CD4-positive, alpha-beta T cell treated with Interferon alpha-2 for 1 hour (primary cell): ENCODE data around the gene CALN1.
"Not testable (repeated sequence)": the region's sequence is repeated elsewhere in the genome, so short reads cannot be mapped to it uniquely, and the experiment has no call there.

Experiments used
- DNase-seq, 2 donors: peaks; one replicate each; pipeline ENCODE4 v3.0.0-alpha.2; 2020 to 2022

Gene CALN1

DNA sequence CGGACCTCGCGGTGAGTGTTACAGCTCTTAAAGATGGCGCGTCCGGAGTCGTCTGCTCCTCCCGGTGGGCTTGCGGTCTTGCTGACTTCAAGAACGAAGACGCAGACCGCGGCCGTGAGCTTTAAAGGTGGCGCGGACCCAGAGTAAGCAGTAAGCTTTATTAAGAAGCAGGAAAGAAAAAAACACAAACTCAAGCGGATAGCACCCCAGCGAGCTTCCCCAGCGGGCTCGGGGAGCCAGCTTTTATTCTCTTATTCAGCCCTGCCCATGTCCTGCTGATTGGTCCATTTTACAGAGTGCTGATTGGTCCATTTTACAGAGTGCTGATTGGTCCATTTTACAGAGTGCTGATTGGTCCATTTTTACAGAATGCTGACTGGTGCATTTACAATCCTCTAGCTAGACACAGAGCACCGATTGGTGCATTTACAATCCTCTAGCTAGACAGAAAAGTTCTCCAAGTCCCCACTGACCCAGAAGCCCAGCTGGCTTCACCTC is at the start of gene CALN1:
Gene CALN1 (minus strand): TSS at position 218 of the 498 bp plus-strand sequence.
- DNase-seq = not testable (repeated sequence)

DNA sequence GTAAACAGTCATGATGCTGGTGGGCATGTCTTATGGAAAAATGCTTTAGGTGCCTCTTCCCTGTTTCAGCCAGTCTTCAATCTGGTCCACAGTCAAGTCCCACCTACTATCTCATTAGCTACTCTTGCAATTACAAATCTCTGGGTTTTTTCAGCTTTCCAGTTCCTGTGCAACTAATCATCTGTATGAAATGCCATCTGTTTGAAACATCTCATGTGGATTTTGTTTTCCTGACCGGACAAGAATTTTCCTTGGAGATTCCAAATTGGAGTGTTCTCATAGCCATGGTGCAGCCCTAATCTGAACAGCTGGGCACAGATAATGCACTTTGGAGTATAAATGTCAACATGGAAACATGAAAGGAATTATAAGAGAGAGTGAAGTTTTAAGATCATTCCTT is 41.3 kb upstream of the CALN1 start:
- no peak for DNase-seq

DNA sequence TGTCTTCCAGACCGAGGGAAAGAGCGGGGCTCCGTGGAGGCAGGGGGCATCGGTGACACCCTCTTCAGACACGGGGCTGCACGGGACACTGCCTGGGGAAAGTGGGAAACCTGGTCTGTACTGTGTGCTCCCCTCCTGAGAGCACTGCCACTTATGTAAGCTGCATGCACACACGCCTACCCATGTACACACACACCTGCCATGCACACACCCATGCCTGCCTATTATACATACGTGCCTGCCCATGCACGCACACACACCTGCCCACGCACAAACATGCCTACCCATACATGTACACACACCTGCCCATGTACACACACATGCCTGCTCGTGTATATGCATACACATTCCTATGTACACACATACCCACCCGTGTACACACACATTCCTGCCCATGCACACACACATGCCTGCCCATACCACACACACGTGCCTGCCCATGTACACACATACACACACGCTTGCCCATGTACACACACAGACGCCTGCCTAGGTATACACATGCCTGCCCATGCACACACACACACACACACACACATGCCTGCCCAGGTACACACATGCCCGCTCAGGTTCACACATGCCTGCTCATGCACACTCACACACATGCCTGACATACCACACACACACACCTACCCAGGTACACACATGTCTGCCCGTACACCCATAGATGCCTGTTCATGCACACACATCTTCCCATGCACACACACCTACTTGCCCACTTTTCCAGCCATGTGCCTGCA is 35.5 kb upstream of the CALN1 start:
- DNase-seq = no peak

DNA sequence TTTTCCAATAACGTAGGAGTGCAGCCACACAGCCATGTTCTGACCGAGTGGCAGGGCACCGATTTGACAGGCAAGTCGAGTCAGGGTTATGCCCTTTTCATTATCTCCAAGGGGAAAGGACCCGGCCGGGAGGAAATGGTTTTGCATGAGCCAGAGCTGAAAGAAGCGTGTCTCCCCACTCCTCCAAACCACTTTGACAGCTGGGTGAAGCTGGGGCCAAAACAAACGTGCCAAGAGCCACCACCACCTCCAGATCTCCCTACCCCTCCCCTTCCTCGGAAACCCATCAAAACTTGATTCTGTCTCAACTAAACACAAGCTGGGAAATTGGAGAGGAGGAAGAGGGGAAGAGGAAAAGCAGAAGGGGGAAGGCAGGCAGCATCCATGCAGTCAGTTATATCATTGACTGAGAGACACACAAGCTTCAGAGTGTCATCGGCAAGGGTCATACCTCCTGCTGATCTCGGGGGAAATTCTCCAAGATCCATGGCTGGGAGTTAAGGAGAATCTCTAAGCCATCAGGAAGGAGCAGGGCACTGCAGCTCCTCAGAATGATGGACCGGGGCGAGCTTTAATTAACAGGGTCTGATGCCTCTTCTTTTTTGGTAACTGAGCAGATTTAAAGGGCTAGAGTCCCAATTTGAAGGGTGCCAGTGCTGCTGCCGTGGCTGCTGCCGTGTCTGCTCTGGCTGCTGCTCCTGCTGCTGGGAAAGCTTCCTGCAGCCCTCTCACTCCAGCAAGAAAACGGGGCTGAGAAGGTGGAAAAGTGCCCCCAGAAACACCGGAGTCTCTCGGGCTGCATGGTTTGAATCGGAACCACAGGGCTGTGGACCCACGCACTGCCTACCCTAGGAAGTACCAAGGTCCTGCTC is 34.7 kb upstream of the CALN1 start:
- no peak for DNase-seq

DNA sequence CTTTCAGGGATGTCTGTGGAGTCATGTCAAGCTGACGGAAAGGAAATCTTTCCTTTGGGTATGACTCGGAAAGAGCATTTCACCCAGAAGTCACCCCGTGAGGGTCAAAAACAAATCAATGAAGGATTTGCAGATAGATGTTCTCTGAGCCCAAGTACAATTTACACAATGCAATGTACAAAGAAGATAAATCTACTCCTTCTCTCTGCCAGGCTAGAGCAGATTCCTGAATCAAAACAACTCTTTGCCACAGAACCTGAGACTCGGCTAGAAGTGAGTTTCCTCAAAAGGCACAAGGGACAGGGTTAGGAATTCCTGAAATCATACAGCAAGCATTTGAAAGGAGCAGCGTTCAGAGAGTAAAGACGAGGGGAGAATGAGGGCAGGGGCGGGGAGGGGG is 34.0 kb upstream of the CALN1 start:
- DNase-seq = no peak

DNA sequence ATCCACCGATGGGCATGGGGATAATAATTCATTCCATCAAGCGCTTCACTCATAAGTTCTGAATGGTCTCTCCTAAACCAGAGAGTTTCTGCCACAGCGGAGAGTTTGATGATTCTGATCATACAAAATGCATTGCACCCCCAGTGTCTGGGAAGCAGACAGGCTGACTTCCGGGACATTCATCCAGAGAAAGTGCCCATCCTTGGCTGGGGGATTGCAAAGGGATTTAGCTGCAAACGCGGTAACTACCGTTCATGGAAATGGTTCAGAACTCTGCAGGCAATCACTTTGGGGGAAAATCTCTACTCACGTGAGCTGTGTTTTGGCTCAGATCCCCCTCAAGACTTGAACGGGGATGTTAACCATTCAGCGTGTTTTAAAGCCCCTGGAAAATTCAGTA is 33.4 kb upstream of the CALN1 start:
- no peak for DNase-seq

DNA sequence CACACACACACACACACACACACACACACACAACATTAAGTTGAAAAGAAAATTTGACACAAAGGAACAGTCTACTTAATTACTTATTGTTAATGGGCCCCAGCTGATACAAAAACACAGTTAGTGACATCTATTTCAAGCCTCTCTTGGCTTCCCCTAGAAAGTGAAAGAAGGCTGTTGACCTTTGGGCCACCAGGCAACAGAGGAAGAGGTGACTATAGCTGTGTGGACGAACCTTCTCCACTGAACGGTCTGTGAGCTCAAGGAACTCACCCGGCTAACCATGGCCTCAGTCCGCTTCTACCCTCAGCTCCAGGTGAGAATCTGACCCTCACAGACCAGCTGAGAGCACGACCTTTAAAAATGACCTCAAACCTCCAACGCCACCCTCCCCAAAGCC is 32.9 kb upstream of the CALN1 start:
- no peak for DNase-seq

DNA sequence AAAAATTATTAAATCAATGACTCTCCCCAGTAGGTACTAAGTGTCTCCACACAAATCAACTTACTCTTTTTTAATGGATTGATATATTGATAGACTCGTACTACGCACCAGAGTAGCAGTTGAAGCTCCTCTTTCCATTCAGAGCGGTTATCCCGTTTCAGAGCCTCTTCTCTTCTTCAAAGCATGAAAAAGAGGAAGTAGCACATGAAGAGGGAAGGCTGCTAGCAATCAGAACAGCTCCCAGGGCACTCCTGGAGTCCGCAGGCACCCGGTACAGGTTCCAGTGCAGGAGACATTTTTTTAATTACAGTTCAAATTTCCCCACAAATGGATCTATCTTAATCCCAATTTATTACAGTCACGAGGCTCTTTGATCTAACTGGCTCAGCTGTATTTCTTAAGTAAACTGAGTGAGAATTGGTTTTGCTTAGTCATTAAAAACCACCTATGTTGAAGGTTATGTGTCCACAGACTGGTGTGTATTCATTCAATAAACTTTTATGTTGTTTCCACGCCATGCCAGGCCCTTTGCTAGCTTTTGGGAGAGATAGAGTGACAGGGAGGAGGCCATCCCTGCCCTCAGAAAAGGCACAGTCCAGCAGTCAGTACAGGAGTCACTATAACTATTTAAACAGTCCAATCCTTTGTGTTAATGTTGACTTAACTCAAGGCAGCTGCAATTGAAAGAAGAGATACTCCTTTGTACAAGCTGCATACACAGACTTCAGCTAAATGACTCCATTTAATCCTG is 32.1 kb upstream of the CALN1 start:
- no peak for DNase-seq

DNA sequence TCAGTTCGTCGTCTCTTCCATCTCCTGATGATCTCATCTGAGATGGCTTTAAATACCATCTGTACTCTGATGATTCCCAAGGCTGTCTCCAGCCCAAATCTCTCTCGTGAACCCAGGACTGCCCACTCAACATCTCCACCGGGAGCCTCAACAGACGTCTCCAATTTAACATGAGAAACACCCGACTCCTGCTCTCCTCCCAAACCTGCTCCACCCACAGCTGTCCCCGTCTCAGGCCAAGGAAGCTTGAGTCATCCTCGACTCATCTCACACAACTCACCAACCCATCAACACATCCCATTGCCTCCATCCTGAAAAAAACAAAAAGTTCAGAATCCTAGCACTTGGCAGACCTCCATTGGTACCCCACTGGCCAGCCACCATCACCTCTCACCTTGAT is 29.7 kb upstream of the CALN1 start:
- DNase-seq = no peak

DNA sequence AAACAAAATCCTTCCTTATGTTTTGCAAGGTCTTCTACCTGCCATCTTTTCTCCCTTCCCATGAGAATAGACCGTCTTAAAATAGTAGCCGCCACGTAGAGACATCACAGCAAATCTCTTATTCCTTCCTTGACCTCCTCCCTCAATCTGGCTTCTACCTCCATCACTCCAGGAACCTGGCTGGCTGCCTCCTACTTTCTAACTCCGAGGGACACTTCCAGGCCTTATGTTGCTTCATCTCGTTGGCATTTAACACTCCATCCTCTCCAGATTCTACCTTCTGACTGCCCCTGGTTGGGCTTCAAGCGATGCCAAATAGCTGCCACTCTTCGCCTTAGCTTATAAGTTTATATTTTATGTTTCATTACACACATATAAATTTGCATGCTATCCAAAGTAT is 26.4 kb upstream of the CALN1 start:
- DNase-seq = no peak

DNA sequence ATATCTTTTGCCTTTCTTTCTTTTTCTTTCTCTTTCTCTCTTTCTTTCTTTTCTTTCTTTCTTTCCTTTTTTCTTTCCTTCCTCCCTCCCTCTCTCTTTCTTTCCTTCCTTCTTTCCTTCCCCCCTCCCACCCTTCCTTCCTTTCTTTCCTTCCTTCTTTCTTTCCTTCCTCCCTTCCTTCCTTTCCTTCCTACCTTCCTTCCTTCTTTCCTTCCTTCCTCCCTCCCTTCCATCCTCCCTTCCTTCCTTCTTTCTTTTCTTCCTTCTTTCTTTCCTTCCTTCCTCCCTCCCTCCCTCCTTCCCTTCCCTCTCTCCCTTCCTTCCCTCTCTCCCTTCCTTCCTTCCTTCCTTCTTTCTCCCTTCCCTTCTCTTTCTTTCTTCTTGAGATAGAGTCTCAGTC is 25.5 kb upstream of the CALN1 start:
- DNase-seq = no peak

DNA sequence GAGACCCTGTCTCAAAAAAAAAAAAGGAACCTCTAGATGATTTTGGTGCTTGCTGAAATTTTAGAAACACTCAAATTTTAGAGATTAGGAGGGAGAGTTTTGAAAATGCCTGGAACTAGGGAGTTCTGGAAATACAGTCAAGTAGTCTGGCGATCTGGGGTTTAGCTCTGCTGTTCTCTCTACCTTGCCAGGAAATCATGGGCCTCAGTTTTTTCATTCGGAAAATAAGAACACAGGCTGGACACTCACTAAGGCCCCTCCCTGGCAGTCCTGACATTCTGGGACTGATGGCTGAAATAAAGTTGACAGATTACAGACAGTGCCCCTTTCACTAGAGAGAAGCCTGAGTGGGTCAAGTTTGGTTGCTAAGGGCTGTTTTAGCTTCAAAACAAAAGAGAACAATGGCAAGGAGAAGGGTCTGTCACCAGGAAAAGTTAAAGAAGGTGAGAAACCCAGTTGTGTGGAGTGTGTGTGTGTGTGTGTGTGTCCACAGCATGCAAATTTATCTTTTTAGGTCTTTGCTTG is 25.0 kb upstream of the CALN1 start:
- DNase-seq = no peak

DNA sequence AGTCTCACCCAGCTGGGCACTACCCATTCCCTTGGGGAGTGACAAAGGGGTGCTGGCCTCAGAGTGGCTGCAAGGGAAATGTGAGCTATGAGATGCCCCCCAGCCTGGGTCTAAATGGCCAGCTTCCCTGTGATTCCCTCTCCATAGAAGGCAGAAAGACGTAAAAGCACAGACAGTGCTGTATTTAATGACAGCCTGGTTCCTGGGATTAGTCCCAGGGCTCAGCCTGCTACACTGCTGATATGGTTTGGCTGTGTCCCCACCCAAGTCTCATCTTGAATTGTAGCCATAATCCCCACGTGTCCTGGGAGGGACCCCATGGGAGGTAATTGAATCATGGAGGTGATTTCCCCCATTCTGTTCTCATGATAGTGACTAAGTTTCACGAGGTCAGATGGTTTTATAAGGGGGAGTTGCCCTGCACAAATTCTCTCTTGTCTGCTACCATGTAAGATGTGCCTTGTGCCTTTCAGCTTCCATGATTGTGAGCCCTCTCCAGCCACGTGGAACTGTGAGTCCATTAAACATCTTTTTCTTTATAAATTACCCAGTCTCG is 23.9 kb upstream of the CALN1 start:
- DNase-seq = no peak

DNA sequence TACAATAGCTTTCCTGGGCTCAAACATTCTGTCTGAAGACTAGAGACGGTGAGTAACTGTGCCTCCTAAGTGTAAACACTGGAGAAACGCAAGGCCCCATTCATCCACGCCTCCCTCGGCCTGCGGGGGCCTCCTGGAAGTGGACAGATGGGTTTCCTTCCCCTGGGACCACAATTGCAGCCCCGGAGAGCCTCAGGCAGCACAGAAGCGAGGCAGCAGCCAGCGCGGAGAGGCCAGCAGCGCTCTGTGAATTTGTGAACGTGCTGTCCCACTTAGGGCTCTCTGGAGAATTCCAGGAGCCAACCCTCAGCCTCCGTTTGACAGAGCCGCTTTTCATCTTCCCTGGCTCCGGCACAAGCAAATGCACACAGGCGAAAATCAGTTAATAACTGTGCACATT is 23.2 kb upstream of the CALN1 start:
- no peak for DNase-seq

DNA sequence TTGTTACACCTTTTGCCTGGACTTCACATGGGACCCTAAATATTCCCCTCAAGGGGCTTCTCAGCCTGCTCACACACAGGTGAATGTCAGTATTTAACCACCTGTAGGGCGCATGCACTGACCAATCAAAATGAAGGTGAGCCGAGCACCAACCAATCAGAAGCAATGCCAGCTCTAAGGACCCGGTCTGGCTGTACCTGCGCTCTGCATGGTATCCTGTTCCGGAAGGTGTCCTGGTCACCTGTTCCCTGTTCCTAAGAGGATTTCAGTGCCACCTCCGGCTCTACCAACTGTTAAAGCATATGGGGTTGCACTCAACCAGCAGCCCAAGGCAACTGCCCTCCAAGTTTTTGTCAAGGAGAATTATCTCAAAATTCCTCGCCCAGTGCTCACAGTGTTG is 18.4 kb upstream of the CALN1 start:
- no peak for DNase-seq

DNA sequence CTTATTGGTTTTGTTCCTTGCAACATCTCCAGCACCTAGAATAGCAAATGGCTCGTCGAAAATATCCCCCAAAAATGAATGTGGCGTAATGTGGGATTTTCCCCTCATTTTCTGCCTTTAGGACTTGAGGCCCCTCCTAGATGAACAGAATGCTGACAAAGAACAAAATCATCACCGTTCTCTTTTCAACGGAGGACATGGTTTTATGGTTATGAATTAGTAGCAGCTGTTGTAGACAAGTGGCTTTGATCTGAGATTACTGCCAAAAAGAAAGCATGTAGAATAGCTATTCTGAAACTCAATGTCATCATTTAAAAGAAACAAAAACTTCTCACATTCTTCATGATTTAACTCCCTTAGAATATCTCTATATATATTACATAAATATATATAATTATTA is 17.2 kb upstream of the CALN1 start:
- no peak for DNase-seq

DNA sequence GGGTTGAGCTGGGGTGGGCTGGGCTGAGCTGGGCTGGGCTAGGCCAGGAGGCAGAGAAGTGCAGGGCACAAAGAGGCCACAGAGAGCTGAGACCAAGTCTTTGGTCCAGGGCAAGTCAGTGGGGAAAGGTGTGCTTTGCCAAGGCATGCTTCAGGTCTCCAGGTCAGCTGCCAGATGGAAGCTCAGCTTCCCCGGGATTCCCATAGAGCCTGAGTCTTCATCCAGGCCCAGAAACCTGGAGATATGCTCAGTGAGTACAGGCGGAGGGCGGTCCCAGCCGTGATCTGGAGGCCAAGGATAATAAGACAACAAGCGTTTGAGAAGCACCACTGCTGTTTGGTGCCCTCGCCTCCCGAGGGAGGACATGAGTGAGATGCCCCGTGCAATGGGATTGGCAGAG is 4.7 kb upstream of the CALN1 start:
- DNase-seq = no peak

DNA sequence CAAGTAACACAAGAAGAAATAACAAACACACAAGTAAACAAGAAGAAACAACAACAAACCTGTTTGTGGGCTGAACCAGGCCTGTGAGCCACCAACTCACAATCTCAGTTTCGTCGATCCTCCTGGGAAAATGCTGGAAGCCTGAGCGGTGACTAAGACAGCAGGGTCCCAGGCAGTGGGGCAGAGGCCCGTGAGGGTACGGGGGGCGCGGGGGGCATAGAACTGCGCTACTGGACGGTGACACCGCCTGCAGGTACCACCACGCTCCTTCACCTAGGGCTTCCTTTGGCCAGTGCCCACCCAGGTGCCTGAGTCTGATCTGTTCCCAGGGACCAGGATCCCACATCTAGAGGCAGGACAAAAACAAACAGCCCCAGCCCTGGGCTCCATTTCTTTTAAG is 3.4 kb upstream of the CALN1 start:
- DNase-seq = no peak

DNA sequence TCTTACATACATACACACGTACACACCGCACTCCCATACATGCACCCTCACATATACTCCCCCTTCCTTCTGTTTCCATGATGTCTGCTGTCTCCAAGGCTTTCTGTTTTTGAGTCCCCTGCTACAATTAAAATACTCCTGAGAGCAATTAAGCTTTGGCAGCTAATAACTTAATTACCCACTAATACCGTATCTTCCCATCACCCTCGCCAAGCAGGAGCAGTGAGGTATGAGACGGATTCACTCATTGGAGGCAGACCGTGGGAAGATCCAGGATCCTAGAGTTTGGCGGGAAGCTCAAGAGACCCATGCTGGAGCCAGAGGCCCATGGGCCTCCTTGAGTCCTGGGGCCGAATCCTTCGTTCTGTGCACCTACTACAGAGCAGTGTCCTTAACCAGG is 1.7 kb upstream of the CALN1 start:
- no peak for DNase-seq

DNA sequence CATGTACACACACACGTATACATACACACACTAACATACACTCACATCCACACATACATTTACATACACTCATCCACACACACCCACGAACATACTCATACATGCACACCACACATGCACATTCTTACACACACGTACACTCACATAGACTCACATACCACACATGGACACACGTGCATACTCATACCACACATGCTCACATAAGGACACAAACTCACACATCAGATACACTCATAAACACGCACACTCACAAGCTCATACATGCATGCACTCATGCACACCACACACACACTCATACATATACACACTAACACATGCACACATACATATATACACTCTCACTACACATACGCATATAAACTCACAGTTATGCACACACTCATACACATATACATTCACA is 1.2 kb upstream of the CALN1 start:
- DNase-seq = no peak

DNA sequence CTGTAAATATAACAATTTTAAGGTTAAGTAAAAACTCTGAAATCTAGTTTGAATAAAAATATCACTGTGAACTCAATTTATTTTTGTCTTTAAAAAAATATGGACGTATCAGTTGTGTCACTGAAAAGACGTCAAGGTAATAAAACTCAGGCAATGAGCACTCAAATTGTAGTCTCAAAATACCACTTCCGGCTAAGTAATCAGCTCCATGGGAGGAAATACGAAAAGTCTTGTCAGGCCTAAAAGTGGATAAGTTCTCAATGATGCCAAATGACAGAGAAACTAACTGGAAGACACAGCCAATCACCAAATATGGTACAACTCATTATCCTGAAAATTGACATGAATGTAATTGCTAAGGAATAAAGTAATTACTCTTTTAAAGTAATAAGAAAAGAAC is 719 bp downstream of the CALN1 start:
- no peak for DNase-seq

DNA sequence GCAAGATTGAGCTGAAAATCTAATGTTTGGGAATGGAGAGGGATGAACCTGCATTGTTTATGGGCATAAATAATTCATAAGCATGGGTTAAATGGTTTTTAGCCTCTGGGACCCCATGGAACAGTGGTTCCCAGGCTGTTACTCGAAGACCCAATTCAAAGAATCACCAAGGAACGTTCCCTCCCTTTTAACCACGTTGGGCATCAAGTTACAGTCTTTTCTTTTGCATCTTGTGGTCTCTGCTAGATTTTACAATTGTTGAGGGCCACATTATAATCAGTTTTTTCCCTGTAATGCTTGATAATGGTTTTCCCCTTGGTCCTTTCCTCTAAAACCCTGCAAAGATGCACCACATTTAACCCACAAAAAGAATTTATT is 2.5 kb downstream of the CALN1 start:
- no peak for DNase-seq
